ENCODE measurements around the gene SLC22A5.
"Not testable (repeated sequence)": the region's sequence is repeated elsewhere in the genome, so short reads cannot be mapped to it uniquely, and the experiment has no call there.

- not testable (repeated sequence) for TF ChIP-seq EZH2phosphoT487 (IDR thresholded peaks at IDR 0.05; ENCODE audit: borderline replicate concordance)
- TF ChIP-seq, protein P1, sequence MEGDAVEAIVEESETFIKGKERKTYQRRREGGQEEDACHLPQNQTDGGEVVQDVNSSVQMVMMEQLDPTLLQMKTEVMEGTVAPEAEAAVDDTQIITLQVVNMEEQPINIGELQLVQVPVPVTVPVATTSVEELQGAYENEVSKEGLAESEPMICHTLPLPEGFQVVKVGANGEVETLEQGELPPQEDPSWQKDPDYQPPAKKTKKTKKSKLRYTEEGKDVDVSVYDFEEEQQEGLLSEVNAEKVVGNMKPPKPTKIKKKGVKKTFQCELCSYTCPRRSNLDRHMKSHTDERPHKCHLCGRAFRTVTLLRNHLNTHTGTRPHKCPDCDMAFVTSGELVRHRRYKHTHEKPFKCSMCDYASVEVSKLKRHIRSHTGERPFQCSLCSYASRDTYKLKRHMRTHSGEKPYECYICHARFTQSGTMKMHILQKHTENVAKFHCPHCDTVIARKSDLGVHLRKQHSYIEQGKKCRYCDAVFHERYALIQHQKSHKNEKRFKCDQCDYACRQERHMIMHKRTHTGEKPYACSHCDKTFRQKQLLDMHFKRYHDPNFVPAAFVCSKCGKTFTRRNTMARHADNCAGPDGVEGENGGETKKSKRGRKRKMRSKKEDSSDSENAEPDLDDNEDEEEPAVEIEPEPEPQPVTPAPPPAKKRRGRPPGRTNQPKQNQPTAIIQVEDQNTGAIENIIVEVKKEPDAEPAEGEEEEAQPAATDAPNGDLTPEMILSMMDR (conservative IDR thresholded peaks at IDR 0.05; ENCODE audit: low read length) = not testable (repeated sequence)
Measured at GRCh38 chr5:132404041-132404440, 34.5 kb downstream of the SLC22A5 start.
